ENCODE results near the gene EI24. TPM values are rescaled to one million over a fixed set of nuclear protein-coding genes. Genes with fewer than 3 reads are reported as not detected.

EI24 gene
- total RNA-seq, 1 experiment from 2014 or later: 170 TPM

DNA sequence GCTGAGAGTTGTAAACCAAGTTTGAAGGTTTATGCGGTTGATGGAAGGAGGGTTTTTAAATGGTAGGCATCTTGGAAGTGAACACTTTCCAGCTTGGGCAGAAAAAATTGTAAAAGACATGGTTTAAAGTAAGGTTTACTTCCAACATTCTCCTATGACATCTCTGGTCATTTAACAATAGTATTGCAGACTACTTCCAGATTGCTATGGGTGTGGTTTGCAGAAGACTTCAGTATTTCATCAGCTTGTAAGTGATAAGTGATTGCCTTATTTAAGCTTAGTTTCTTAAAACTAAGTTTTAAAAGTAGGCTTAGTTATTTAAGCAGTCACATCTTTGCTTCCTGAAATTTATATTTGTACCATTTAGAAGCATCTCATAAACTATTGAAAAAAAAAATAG is 16.2 kb downstream of the EI24 start:
- BruUV-seq (replicated peaks): no TSS peak
- Mint-ChIP-seq H3K4me1 (ENCODE audit: low read depth, unreplicated experiment) (peaks cover 8% of the 10 kb centered on the region), H3K27me3 (ENCODE audit: insufficient read depth, unreplicated experiment) (no peaks in the 10 kb centered on the region), H3K36me3 (ENCODE audit: insufficient read depth, unreplicated experiment) (peaks cover 62% of the 10 kb centered on the region), H3K4me3 (ENCODE audit: unreplicated experiment) (no peak overlapping the region), H3K9me3 (ENCODE audit: unreplicated experiment) (no peaks in the 10 kb centered on the region), H3K27ac (ENCODE audit: unreplicated experiment) (no peak overlapping the region)
- DNase-seq: no peak
- no peak for TF ChIP-seq CTCF (IDR thresholded peaks at IDR 0.05; ENCODE audit: insufficient read depth in 1 of 2, low read depth in 1 of 2, low read length in 1 of 2, severe bottlenecking in 1 of 2, unreplicated experiment in 1 of 2)
- Histone ChIP-seq H3K4me1 (no peaks in the 10 kb centered on the region), H3K4me3 (ENCODE audit: low read depth, low read length) (no peak overlapping the region), H3K9me3 (no peaks in the 10 kb centered on the region), H3K27me3 (replicated peaks; ENCODE audit: control insufficient read depth, insufficient read depth, low read length) (no peaks in the 10 kb centered on the region), H3K36me3 (ENCODE audit: control insufficient read depth, insufficient read depth, low read length) (peaks cover 2% of the 10 kb centered on the region; the same call in 1 of the 2 replicates)
- POLR2A ChIA-PET: no interaction called here
- intact Hi-C loops (cut with micrococcal nuclease; ENCODE audit: unreplicated experiment): no loop called here
- CTCF ChIA-PET: no interaction called here

GRCh38 chr11:125586623-125587022 is 17.3 kb downstream of the EI24 start:
- no peak overlapping the region for H3K4me3 Mint-ChIP-seq (ENCODE audit: unreplicated experiment)
- ChIA-PET CTCF (no interaction called here), POLR2A (no interaction called here)
- peaks cover 54% of the 10 kb centered on the region for H3K36me3 Mint-ChIP-seq (ENCODE audit: insufficient read depth, unreplicated experiment)
- intact Hi-C loops (cut with micrococcal nuclease; ENCODE audit: unreplicated experiment): no loop called here
- H3K9me3 ChIP-seq: no peaks in the 10 kb centered on the region
- H3K27me3 ChIP-seq (replicated peaks; ENCODE audit: control insufficient read depth, insufficient read depth, low read length): no peaks in the 10 kb centered on the region
- no peak for DNase-seq
- peaks cover 2% of the 10 kb centered on the region; the same call in 1 of the 2 replicates for H3K36me3 ChIP-seq (ENCODE audit: control insufficient read depth, insufficient read depth, low read length)
- TF ChIP-seq CTCF (IDR thresholded peaks at IDR 0.05; ENCODE audit: insufficient read depth in 1 of 2, low read depth in 1 of 2, low read length in 1 of 2, severe bottlenecking in 1 of 2, unreplicated experiment in 1 of 2): no peak
- H3K27ac Mint-ChIP-seq (ENCODE audit: unreplicated experiment): no peak overlapping the region
- no TSS peak for BruUV-seq (replicated peaks)
- no peaks in the 10 kb centered on the region for H3K9me3 Mint-ChIP-seq (ENCODE audit: unreplicated experiment)
- peaks cover 8% of the 10 kb centered on the region for H3K4me1 Mint-ChIP-seq (ENCODE audit: low read depth, unreplicated experiment)
- H3K27me3 Mint-ChIP-seq (ENCODE audit: insufficient read depth, unreplicated experiment): no peaks in the 10 kb centered on the region
- H3K4me1 ChIP-seq: no peaks in the 10 kb centered on the region
- H3K4me3 ChIP-seq (ENCODE audit: low read depth, low read length): no peak overlapping the region

- BruUV-seq (replicated peaks): no TSS peak
- no peak overlapping the region for H3K27ac Mint-ChIP-seq (ENCODE audit: unreplicated experiment)
- no peaks in the 10 kb centered on the region for H3K4me1 ChIP-seq
- CTCF ChIA-PET: no interaction called here
- peaks cover 2% of the 10 kb centered on the region; the same call in 1 of the 2 replicates for H3K36me3 ChIP-seq (ENCODE audit: control insufficient read depth, insufficient read depth, low read length)
- no peaks in the 10 kb centered on the region for H3K27me3 ChIP-seq (replicated peaks; ENCODE audit: control insufficient read depth, insufficient read depth, low read length)
- H3K27me3 Mint-ChIP-seq (ENCODE audit: insufficient read depth, unreplicated experiment): no peaks in the 10 kb centered on the region
- H3K4me1 Mint-ChIP-seq (ENCODE audit: low read depth, unreplicated experiment): peaks cover 8% of the 10 kb centered on the region
- POLR2A ChIA-PET: no interaction called here
- intact Hi-C loops (cut with micrococcal nuclease; ENCODE audit: unreplicated experiment): no loop called here
- peaks cover 54% of the 10 kb centered on the region for H3K36me3 Mint-ChIP-seq (ENCODE audit: insufficient read depth, unreplicated experiment)
- H3K4me3 Mint-ChIP-seq (ENCODE audit: unreplicated experiment): no peak overlapping the region
- H3K9me3 ChIP-seq: no peaks in the 10 kb centered on the region
- DNase-seq: no peak
- no peak for TF ChIP-seq CTCF (IDR thresholded peaks at IDR 0.05; ENCODE audit: insufficient read depth in 1 of 2, low read depth in 1 of 2, low read length in 1 of 2, severe bottlenecking in 1 of 2, unreplicated experiment in 1 of 2)
- H3K4me3 ChIP-seq (ENCODE audit: low read depth, low read length): no peak overlapping the region
- no peaks in the 10 kb centered on the region for H3K9me3 Mint-ChIP-seq (ENCODE audit: unreplicated experiment)
Observed at GRCh38 chr11:125587480-125587879, 18.2 kb downstream of the EI24 start.

Data from Caco-2 (cell line).